HG03575 (cell line): ENCODE data around the gene LIX1L.

Experiments
- ATAC-seq: cut with Tn5 transposase; IDR thresholded peaks from one replicate; pipeline ENCODE4 v1.9.1; 2021; ENCODE audit not compliant: unreplicated experiment, insufficient number of reproducible peaks, low FRiP score; ENCODE audit errors: extremely low read depth

The LIX1L gene

GRCh38 chr1:145957443-145958319 is at the start of gene LIX1L:
TSS of gene LIX1L (minus strand) at chr1:145958017. CDS start at chr1:145957927, 90 bp downstream.
- ATAC-seq: peak; percentile 66

GRCh38 chr1:146001709-146002108 is 43.9 kb upstream of the LIX1L start:
- no peak for ATAC-seq

- no peak for ATAC-seq
Measured at GRCh38 chr1:145999321-146000024, 41.7 kb upstream of the LIX1L start.

DNA sequence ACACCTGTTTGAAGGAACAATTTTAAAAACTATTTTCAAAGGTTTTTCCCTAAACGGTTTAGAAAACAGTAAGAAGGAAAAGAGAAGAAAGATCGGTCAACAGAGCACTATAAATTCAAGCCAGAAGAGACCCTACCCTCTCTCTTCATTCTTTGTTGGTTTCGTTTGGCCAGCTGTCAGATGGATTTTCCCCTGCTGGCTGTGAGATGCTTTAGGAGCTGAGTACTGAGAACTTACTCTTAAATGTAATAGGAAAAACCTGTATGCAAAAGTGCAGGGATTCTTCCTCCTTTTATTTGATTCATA is 39.9 kb upstream of the LIX1L start:
- ATAC-seq: no peak

DNA sequence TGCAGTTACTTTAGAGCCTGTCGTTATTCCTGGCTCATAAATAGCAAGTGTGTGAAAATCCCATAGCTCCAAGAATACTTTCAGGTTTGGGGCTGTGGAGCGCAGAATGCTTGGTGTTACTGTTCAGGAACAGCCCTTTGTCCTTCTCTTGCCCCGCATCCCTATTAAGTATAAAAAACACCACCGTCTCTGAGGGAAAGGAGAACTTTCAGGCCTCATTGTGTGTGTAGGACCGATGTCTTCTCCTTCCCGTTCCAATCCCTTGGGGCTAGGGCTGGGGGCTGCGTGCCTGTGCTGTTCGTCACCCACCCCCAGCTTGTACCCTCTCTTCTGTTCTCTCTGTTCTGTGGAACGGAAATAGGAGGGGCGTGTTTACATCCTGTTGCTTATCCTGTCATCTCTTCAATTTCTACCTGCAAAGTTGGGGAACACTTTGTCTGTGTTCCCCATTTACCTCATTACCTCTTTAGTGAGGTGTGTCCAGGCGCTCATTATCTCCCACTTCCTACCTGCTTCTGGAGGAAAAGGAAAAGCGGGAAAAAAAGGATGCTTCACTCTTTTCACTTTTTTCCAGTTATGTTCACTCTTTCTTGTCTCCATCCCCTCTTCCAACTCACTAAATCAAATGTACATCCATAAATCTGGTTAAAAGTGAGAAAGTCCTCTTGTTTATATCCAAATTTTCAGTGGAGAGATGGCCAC is 39.4 kb upstream of the LIX1L start:
- ATAC-seq: no peak

- no peak for ATAC-seq
Measured at GRCh38 chr1:145996433-145997015, 38.7 kb upstream of the LIX1L start, which contains the start of gene TXNIP. TSS of gene TXNIP (minus strand) at chr1:145996579. CDS start at chr1:145996266, 313 bp downstream.

DNA sequence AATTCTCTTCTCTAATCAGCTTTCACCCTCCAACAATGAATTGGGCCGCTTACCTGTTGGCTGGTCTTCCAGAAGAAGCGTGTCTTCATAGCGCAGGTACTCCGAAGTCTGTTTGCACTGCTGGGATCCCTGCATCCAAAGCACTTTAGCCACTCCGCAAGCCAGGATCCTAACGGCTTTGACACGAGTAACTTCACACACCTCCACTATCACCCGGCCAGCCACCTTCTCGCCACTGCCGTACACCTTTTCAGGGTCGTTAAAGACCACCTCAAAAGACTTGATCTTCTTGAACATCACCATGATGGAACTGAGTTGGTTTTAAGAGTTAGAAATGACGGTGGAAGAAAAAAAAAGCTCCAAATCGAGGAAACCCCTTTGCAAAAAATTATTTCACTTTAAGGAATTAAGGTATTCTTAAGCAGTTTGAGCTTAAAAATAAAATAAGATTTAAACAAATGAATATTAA is 38.2 kb upstream of the LIX1L start:
- ATAC-seq: no peak

- ATAC-seq: no peak
Measured at GRCh38 chr1:145995148-145995881, 37.5 kb upstream of the LIX1L start.

DNA sequence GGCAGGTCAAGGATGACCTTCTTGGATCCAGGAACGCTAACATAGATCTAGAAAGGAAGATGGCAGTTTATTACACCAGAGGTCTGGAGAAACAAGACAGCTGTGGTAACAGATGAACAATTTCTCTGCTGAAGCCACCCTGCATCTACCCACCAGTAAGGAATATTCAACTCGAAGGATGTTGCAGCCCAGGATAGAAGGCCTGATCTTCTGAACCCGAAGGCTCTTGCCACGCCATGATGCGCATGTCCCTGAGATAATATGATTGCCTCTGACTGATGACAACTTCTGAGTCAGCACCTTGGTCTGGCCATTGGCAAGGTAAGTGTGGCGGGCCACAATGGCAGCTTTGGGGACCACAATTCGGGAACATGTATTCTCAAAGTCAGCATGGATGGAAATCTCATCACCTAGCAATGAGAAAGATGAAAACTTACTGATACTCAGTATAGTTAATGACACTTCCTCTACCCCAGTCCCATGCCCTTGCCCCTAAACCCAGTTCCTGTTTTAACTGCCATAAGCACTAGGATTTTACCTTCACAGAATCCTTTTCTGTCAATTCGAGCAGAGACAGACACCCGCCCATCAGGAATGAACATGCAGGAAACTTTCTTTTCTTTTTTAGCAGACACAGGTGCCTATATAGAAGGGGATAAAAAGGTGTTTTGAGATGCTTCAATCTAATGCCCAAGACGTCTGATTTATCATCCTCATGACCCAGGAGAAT is 36.7 kb upstream of the LIX1L start:
- ATAC-seq: no peak

GRCh38 chr1:145993618-145994390 is 36.0 kb upstream of the LIX1L start:
- ATAC-seq: no peak

- no peak for ATAC-seq
Measured at GRCh38 chr1:145992958-145993617, 35.3 kb upstream of the LIX1L start.

DNA sequence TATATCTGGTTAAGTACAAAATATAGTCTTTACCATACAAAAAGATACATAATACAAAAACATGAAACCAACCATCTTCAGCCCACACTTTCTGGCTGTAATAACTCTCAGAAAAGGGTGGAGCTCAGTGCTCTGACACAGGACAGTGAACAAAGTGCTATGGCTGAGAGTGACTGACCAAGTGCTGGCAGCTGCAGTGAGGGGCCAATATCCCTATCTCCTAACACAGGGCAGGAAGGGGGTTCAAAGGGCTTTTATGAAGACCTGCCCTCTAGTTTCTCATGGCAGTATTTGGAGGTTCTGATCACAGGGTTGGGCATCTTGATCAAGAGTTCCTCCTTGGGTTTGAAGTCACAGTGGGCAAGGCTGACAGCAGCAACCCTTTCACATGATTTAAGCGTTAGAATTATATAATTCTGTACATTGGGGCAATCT is 34.7 kb upstream of the LIX1L start:
- no peak for ATAC-seq

DNA sequence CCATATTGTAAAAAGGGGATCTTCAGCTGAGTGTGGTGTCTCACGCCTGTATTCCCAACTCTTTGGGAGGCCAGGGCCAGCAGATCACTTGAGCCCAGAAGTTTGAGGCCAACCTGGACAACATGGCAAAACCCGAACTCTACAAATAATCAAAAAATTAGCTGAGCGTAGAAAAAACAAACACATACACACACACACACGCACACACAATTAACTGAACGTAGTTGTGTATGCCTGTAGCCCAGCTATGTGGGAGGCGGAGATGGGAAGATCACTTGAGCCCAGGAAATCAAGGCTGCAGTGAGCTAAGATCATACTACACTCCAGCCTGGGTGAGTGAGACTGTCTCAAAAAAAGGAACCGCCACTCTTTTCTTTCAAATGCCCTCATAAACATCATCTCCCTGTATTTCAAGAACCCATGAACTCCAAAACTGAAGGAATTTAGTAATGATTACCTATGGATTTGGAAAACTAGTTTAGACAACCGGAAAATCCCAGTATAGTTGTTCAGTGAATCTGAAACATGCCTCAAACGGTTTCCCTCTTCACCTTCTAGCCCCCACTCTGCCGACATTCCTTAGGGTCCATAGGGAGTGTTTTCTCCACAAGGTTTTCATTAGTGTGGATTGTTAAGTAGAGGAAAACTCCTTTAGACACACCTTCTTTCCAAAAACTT is 34.1 kb upstream of the LIX1L start:
- no peak for ATAC-seq

- ATAC-seq: no peak
Measured at GRCh38 chr1:145990249-145990855, 32.5 kb upstream of the LIX1L start.

- no peak for ATAC-seq
Measured at GRCh38 chr1:145988773-145989172, 31.0 kb upstream of the LIX1L start.

DNA sequence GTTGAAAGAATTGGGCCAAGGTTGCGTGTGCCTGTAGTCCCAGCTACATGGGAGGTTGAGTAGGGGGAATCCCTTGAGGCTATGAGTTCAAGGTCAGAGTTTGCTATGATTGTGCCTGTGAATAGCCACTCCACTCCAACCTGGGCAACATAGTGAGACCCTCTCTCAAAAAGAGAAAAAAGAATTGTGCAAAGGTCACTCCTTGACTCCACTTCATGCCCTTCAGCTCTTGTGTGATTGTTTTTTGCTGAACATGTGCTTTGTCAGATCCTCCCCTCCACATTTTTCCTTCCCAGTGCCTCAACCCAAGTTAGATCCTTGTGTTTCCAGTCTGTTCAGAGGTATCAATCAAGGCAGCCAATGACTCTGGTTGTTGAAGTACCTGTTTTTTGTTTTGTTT is 30.1 kb upstream of the LIX1L start:
- no peak for ATAC-seq
